Activated CD4-positive, alpha-beta memory T cell treated with anti-CD3 and anti-CD28 coated beads for 36 hours (primary cell): Measurements from ENCODE around the gene MFSD12. TPM values are rescaled to one million over a fixed set of nuclear protein-coding genes. Genes with fewer than 3 reads are reported as not detected.

Experiments
- CTCF ChIA-PET: fragments of 350-600 bp; sonication (Branson Sonifier 250); formaldehyde crosslinking; loops from one replicate; lab custom pipeline; 2021; ENCODE audit warnings: antibody characterized with exemption, inconsistent platforms; lab: Charles Lee
- POLR2A ChIA-PET: fragments of 350-600 bp; sonication (Branson Sonifier 250); formaldehyde crosslinking; loops from one replicate; lab custom pipeline; 2021; ENCODE audit warnings: antibody characterized with exemption; lab: Charles Lee
- DNase-seq: peaks from one replicate; pipeline ENCODE4 v3.0.0-alpha.2; 2020
- H3K27ac Mint-ChIP-seq: one replicate; pipeline ENCODE4 v1.8.0; 2021; ENCODE audit warnings: mixed read lengths
- H3K27me3 Mint-ChIP-seq: one replicate; pipeline ENCODE4 v1.8.0; 2021; ENCODE audit warnings: mixed read lengths
- H3K36me3 Mint-ChIP-seq: one replicate; pipeline ENCODE4 v1.8.0; 2021; ENCODE audit warnings: mixed read lengths
- H3K4me1 Mint-ChIP-seq: one replicate; pipeline ENCODE4 v1.8.0; 2021; ENCODE audit warnings: low read depth, mixed read lengths
- H3K4me3 Mint-ChIP-seq: one replicate; pipeline ENCODE4 v1.8.0; 2021; ENCODE audit warnings: mild to moderate bottlenecking, mixed read lengths
- H3K9me3 Mint-ChIP-seq: one replicate; pipeline ENCODE4 v1.8.0; 2021; ENCODE audit warnings: mixed read lengths
- intact Hi-C: fragments of 100-400 bp; cut with micrococcal nuclease; formaldehyde crosslinking; loops from one replicate; pipeline ENCODE4 v1.15.1; 2023
- total RNA-seq, 2 experiments: library from RNA; stranded (reverse); gene quantifications; one replicate each; pipeline ENCODE4 v1.2.3, GENCODE V29; 2021

The MFSD12 gene
- total RNA-seq, 2 experiments from 2014 or later = 50.6 to 54.2 TPM

DNA sequence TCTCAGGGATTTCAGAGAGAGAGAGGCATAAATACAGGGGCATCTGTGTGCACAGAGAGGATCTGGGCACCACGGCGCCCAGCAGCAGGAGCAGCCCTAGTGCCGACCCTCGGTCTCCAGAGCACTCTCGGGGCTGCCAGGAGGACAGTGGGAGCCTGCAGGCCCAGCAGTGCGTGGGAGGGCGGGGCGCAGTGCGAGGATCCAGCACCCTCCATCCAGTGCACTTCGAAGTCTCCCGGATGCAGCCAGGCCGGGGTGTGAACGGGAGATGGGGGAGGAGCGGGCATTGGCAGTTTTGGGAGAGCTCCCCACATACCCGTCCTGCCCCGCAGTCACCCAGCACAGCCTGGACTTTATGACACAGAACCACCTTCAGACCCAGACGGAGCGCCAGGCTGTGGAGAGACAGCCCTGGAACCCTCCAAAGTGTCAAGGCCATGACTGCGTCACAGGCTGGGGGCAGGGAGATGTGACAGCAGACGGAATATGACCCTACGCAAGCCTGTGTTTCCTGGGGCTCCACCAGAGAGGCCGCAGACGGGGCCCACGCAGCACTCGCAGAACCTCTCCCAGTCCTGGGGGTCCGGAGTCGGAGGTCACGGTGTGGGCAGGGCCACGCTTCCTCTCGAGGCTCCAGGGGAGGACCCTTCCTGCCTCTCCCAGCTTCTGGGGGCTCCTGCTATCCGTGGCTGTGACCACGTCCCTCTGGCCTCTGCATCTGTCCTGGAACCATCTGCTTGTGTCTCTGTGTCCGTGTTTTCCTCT lies 33.1 kb downstream of the MFSD12 start:
- intact Hi-C loops = no loop called here
- POLR2A ChIA-PET = no interaction called here
- H3K27me3 Mint-ChIP-seq = no peaks in the 10 kb centered on the region
- CTCF ChIA-PET = interaction anchor here (2.3 kb wide), 1 partner anchor 21 kb away, joined by 6 read pairs; no protein-coding TSS in a partner anchor
- H3K4me1 Mint-ChIP-seq = no peaks in the 10 kb centered on the region
- H3K9me3 Mint-ChIP-seq = no peaks in the 10 kb centered on the region
- no peak overlapping the region for H3K27ac Mint-ChIP-seq
- DNase-seq = no peak
- no peak overlapping the region for H3K4me3 Mint-ChIP-seq
- peaks cover 2% of the 10 kb centered on the region for H3K36me3 Mint-ChIP-seq

DNA sequence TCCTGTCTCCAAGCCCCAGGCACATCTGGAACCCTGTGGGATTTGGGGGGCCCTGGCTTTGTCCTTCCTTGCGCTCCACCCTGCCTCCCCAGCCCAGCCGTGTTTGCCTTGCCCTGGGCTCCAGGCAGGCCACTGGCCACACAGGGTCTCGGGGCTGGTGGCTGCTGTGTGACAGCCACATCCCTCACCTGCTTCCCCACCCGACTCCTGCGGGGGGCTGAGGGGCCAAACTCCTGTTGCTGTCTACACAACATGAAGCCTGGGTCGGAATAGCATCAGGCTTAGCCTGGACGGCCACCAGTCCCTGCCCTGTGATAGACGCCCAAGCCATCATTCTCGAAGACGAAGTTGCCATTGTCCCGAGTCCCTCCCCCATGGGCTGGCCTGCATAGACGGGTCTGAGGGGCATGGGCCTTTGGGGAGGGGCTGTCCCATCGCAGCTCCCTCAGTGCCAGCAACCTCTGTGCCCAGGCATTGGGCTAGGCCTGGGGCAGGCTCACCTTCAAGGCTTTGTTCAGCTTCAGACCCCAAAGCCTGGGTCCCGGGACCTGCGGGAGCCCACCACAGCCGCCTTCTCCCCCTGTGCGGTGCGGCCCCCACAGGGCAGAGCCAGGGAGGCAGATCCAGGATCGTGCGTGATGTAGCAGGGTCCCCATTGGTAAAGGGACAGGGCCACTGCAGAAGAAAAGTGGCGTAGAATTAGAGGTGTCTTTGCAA lies 33.9 kb downstream of the MFSD12 start:
- Mint-ChIP-seq H3K27me3 (no peaks in the 10 kb centered on the region), H3K4me1 (peaks cover 2% of the 10 kb centered on the region), H3K36me3 (peaks cover 2% of the 10 kb centered on the region), H3K4me3 (no peak overlapping the region), H3K9me3 (no peaks in the 10 kb centered on the region), H3K27ac (no peak overlapping the region)
- POLR2A ChIA-PET = no interaction called here
- DNase-seq = no peak
- CTCF ChIA-PET = interaction anchor here (2.3 kb wide), 1 partner anchor 21 kb away, joined by 6 read pairs; no protein-coding TSS in a partner anchor
- intact Hi-C loops = no loop called here

DNA sequence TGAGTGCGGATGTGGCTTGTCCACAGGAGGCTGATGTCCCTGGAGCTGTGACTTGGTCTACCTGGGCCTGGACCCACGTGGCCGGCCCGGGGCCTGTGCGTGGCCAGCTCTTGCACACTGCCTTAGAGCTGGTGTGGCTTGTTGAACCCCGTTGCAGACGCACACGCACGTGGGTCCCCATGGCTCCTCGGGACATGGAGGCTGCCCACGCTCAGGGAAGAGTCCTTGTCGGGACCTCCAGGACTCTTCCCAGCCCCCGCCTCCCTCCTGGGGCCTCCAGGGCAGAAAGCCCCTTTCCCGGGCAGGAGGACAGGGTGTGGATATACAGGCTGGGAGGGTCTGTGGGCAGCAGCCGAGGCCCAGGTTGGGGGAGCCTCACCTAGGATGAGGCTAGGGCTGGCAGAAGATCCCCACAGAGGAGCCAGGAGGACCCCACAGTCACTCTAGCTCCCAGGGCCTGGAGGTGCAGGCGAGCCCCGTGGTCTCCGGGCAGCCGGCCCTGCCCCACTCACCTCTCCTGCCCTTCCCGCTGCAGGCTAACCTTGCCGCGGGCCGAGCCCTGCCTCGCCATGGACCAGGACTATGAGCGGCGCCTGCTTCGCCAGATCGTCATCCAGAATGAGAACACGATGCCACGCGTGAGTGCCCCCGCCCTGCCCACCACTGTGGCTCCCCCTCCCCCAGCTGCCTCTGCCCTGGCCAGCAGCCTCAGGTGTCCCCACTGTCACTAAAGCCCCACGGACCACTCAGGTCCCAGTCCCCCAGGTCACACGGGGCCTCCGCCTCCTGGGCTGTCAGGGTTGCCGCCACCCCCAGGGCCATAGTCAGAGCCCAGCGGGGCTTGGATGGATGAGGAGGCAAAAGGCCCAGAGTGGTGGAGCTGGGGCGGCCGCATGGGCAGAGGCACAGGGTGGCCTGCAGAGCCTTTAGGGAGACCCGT lies 34.7 kb downstream of the MFSD12 start:
- Mint-ChIP-seq H3K27me3 (no peaks in the 10 kb centered on the region), H3K4me1 (peaks cover 3% of the 10 kb centered on the region), H3K9me3 (no peaks in the 10 kb centered on the region), H3K36me3 (peaks cover 2% of the 10 kb centered on the region), H3K4me3 (no peak overlapping the region), H3K27ac (no peak overlapping the region)
- ChIA-PET POLR2A (no interaction called here), CTCF (interaction anchor here (2.3 kb wide), 1 partner anchor 22 kb away, joined by 6 read pairs; no protein-coding TSS in a partner anchor)
- no peak for DNase-seq
- intact Hi-C loops = no loop called here

GRCh38 chr19:3521104-3521445 lies 36.3 kb downstream of the MFSD12 start:
- Mint-ChIP-seq H3K27ac (no peak overlapping the region), H3K9me3 (no peaks in the 10 kb centered on the region), H3K36me3 (peaks cover 2% of the 10 kb centered on the region), H3K4me3 (no peak overlapping the region), H3K4me1 (peaks cover 13% of the 10 kb centered on the region), H3K27me3 (no peaks in the 10 kb centered on the region)
- intact Hi-C loops = no loop called here
- DNase-seq = no peak
- CTCF ChIA-PET = interaction anchor here (0.6 to 0.7 kb wide), 2 partner anchors 70 to 1615 kb away, joined by 3 to 4 read pairs; no protein-coding TSS in a partner anchor
- POLR2A ChIA-PET = no interaction called here

- peaks cover 2% of the 10 kb centered on the region for H3K36me3 Mint-ChIP-seq
- H3K4me3 Mint-ChIP-seq = no peak overlapping the region
- H3K27me3 Mint-ChIP-seq = no peaks in the 10 kb centered on the region
- H3K4me1 Mint-ChIP-seq = peaks cover 18% of the 10 kb centered on the region
- DNase-seq = no peak
- intact Hi-C loops = no loop called here
- no peak overlapping the region for H3K27ac Mint-ChIP-seq
- no peaks in the 10 kb centered on the region for H3K9me3 Mint-ChIP-seq
- ChIA-PET CTCF (no interaction called here), POLR2A (no interaction called here)
These were observed 37.0 kb downstream of the MFSD12 start for GRCh38 chr19:3520166-3521103.

GRCh38 chr19:3519126-3519525 lies 38.3 kb downstream of the MFSD12 start:
- DNase-seq = no peak
- Mint-ChIP-seq H3K36me3 (peaks cover 2% of the 10 kb centered on the region), H3K9me3 (no peaks in the 10 kb centered on the region), H3K4me1 (peaks cover 23% of the 10 kb centered on the region), H3K4me3 (no peak overlapping the region), H3K27ac (no peak overlapping the region), H3K27me3 (no peaks in the 10 kb centered on the region)
- CTCF ChIA-PET = interaction anchor here (1.3 kb wide), 1 partner anchor 25 kb away, joined by 3 read pairs; no protein-coding TSS in a partner anchor
- POLR2A ChIA-PET = interaction anchor here (1.2 kb wide), 1 partner anchor 19 kb away, joined by 3 read pairs; the partner anchor contains the start of gene DOHH
- intact Hi-C loops = no loop called here

GRCh38 chr19:3518659-3519058 lies 38.7 kb downstream of the MFSD12 start:
- Mint-ChIP-seq H3K27me3 (no peaks in the 10 kb centered on the region), H3K4me3 (no peak overlapping the region), H3K36me3 (peaks cover 2% of the 10 kb centered on the region), H3K4me1 (peaks cover 25% of the 10 kb centered on the region), H3K27ac (no peak overlapping the region), H3K9me3 (no peaks in the 10 kb centered on the region)
- intact Hi-C loops = no loop called here
- ChIA-PET POLR2A (interaction anchor here (1.2 kb wide), 1 partner anchor 18 kb away, joined by 3 read pairs; the partner anchor contains the start of gene DOHH), CTCF (interaction anchor here (1.3 kb wide), 1 partner anchor 26 kb away, joined by 3 read pairs; no protein-coding TSS in a partner anchor)
- no peak for DNase-seq

- H3K4me3 Mint-ChIP-seq = no peak overlapping the region
- intact Hi-C loops = no loop called here
- no peak for DNase-seq
- H3K27me3 Mint-ChIP-seq = no peaks in the 10 kb centered on the region
- ChIA-PET CTCF (interaction anchor here (1.3 kb wide), 1 partner anchor 26 kb away, joined by 3 read pairs; no protein-coding TSS in a partner anchor), POLR2A (interaction anchor here (1.2 kb wide), 1 partner anchor 18 kb away, joined by 3 read pairs; the partner anchor contains the start of gene DOHH)
- no peak overlapping the region for H3K27ac Mint-ChIP-seq
- H3K9me3 Mint-ChIP-seq = no peaks in the 10 kb centered on the region
- peaks cover 27% of the 10 kb centered on the region for H3K4me1 Mint-ChIP-seq
- peaks cover 2% of the 10 kb centered on the region for H3K36me3 Mint-ChIP-seq
These were observed 39.1 kb downstream of the MFSD12 start for GRCh38 chr19:3518255-3518654.

- ChIA-PET POLR2A (no interaction called here), CTCF (no interaction called here)
- H3K27me3 Mint-ChIP-seq = no peaks in the 10 kb centered on the region
- intact Hi-C loops = no loop called here
- DNase-seq = no peak
- no peak overlapping the region for H3K27ac Mint-ChIP-seq
- no peaks in the 10 kb centered on the region for H3K9me3 Mint-ChIP-seq
- peaks cover 2% of the 10 kb centered on the region for H3K36me3 Mint-ChIP-seq
- peaks cover 27% of the 10 kb centered on the region for H3K4me1 Mint-ChIP-seq
- no peak overlapping the region for H3K4me3 Mint-ChIP-seq
These were observed 39.7 kb downstream of the MFSD12 start for GRCh38 chr19:3517638-3518037.

- Mint-ChIP-seq H3K4me3 (no peak overlapping the region), H3K36me3 (no peaks in the 10 kb centered on the region), H3K27ac (no peak overlapping the region), H3K9me3 (no peaks in the 10 kb centered on the region), H3K27me3 (no peaks in the 10 kb centered on the region), H3K4me1 (peaks cover 29% of the 10 kb centered on the region)
- ChIA-PET POLR2A (no interaction called here), CTCF (no interaction called here)
- intact Hi-C loops = no loop called here
- peak; percentile 52 for DNase-seq
These were observed 40.6 kb downstream of the MFSD12 start for GRCh38 chr19:3516675-3517207.
